ENCODE data around the gene PNPLA8.

DNA sequence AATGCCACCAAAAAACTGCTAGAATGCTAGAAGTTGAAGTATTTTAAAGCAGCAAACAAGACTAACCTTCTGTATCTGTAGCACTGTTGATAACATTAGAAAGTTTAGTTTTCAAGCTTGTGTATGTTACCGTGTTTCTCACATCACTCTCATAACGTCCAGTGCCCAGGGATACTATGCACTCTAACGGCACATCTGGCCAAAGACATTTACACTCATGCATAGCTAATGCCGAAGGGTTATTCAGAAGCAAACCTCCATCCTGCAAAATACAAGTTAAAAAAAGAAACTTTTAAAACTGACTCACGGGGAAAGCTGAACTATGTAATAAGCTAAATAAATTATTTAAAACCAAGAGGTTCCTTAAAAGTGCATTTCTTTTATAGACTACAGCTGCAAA, 46.8 kb downstream of the PNPLA8 start:
- no peak for TF ChIP-seq POLR2A (IDR thresholded peaks at IDR 0.05)
- TF ChIP-seq, protein P1, sequence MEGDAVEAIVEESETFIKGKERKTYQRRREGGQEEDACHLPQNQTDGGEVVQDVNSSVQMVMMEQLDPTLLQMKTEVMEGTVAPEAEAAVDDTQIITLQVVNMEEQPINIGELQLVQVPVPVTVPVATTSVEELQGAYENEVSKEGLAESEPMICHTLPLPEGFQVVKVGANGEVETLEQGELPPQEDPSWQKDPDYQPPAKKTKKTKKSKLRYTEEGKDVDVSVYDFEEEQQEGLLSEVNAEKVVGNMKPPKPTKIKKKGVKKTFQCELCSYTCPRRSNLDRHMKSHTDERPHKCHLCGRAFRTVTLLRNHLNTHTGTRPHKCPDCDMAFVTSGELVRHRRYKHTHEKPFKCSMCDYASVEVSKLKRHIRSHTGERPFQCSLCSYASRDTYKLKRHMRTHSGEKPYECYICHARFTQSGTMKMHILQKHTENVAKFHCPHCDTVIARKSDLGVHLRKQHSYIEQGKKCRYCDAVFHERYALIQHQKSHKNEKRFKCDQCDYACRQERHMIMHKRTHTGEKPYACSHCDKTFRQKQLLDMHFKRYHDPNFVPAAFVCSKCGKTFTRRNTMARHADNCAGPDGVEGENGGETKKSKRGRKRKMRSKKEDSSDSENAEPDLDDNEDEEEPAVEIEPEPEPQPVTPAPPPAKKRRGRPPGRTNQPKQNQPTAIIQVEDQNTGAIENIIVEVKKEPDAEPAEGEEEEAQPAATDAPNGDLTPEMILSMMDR (IDR thresholded peaks at IDR 0.05) = no peak

All from heart left ventricle (tissue), 13 donors.